Peyer's patch (tissue), 4 donors: ENCODE measurements around the gene SKAP2.

Experiments
- CTCF ChIP-seq, 6 experiments: fragments of 450-650 bp in 4 of 6; fragments of 200-600 bp in 2 of 6; sonication (generic) in 1 of 6; IDR thresholded peaks; one replicate each; pipeline ENCODE4 v1.5.1; 2017 to 2019; ENCODE audit warnings: antibody characterized with exemption in 6 of 6, mild to moderate bottlenecking in 3 of 6, moderate library complexity in 1 of 6
- POLR2A ChIP-seq, 2 donors: fragments of 450-650 bp; IDR thresholded peaks; one replicate each; pipeline ENCODE4 v1.5.1; 2017; ENCODE audit warnings: antibody characterized with exemption in 2 of 2, mild to moderate bottlenecking in 2 of 2, moderate library complexity in 2 of 2

- TF ChIP-seq CTCF (IDR thresholded peaks at IDR 0.05) (no peak), POLR2A (IDR thresholded peaks at IDR 0.05) (no peak)
Observed at GRCh38 chr7:26675143-26675887, 189.1 kb downstream of the SKAP2 start.
